ENCODE results near the gene FAM13A.

GRCh38 chr4:89072921-89073320 is 15.9 kb upstream of the FAM13A start:
- no peak for TF ChIP-seq TAF1 (IDR thresholded peaks at IDR 0.05; ENCODE audit: low read depth, low read length)
- no peak for TF ChIP-seq EZH2 (IDR thresholded peaks at IDR 0.05; ENCODE audit: low read depth, low read length, severe bottlenecking)
- TF ChIP-seq ZNF274 (IDR thresholded peaks at IDR 0.05; ENCODE audit: borderline replicate concordance, extremely low read depth, low read length) = no peak
- TF ChIP-seq, protein P1, sequence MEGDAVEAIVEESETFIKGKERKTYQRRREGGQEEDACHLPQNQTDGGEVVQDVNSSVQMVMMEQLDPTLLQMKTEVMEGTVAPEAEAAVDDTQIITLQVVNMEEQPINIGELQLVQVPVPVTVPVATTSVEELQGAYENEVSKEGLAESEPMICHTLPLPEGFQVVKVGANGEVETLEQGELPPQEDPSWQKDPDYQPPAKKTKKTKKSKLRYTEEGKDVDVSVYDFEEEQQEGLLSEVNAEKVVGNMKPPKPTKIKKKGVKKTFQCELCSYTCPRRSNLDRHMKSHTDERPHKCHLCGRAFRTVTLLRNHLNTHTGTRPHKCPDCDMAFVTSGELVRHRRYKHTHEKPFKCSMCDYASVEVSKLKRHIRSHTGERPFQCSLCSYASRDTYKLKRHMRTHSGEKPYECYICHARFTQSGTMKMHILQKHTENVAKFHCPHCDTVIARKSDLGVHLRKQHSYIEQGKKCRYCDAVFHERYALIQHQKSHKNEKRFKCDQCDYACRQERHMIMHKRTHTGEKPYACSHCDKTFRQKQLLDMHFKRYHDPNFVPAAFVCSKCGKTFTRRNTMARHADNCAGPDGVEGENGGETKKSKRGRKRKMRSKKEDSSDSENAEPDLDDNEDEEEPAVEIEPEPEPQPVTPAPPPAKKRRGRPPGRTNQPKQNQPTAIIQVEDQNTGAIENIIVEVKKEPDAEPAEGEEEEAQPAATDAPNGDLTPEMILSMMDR (IDR thresholded peaks at IDR 0.05; ENCODE audit: control extremely low read depth in 1 of 3, insufficient read depth in 1 of 3, low read depth in 1 of 3, low read length in 3 of 3) = no peak
- no peak for TF ChIP-seq RAD21 (IDR thresholded peaks at IDR 0.05 in 1 of 2, conservative IDR thresholded peaks at IDR 0.05 in 1 of 2; ENCODE audit: low read depth in 2 of 2, low read length in 2 of 2)
- TF ChIP-seq MAX (IDR thresholded peaks at IDR 0.05) = no peak

Measured in H1 (cell line).